GM18520 (cell line): ENCODE measurements around the gene ANTXR1.

Experiments used
- ATAC-seq: cut with Tn5 transposase; IDR thresholded peaks from one replicate; pipeline ENCODE4 v1.9.1; 2021; ENCODE audit not compliant: unreplicated experiment

The ANTXR1 gene

GRCh38 chr2:69067866-69068265 lies 54.9 kb downstream of the ANTXR1 start:
- no peak for ATAC-seq

- no peak for ATAC-seq
These were observed 58.0 kb downstream of the ANTXR1 start for GRCh38 chr2:69070969-69071368.

DNA sequence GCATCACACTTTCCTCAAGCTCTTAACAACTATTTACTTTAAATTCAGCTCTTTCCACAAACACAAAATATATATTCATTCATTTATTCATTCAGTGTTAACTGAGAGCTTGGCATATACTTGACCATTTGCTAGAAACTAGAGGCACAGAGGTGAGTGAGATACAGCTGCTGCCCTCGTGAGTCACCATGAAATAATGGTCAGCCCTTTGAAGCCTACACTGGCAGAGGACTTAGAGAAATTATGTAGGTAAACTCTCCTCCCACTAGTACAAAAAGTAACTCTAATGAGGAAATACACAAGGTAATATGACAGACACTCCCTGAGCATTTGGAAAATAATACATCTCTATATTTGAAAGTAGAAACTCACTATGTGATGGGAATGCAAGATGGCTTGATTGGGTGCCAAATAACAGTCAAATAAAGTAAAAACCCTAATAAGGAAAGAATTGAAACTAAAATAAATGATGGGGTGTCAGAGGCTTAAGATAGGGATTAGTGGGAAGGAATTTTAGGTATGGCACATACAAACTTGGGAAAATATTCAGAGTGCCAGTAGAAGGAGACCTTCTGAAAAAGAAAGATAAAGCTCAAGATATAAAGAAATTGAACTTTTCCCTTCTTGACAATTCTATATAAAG lies 61.1 kb downstream of the ANTXR1 start:
- no peak for ATAC-seq

GRCh38 chr2:69074918-69075317 lies 61.9 kb downstream of the ANTXR1 start:
- ATAC-seq: no peak

DNA sequence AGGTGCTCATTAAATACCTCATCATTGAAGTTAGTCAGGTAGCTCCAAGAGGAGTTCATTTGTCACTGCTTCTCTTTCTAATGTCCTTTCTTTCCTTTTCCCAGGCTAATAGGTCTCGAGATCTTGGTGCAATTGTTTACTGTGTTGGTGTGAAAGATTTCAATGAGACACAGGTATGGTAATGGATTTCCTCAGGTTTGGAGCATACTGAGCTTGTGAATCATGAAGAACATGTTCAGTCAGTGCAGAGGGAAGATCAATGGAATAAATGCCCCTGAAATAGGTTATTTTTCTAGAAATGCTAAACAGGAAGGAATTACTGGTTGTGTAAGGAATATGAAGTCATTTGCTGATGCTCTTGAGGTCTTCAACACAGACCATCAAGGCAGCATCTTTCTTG lies 62.5 kb downstream of the ANTXR1 start:
- ATAC-seq: no peak

- no peak for ATAC-seq
These were observed 63.6 kb downstream of the ANTXR1 start for GRCh38 chr2:69076601-69077000.

- ATAC-seq: no peak
These were observed 64.4 kb downstream of the ANTXR1 start for GRCh38 chr2:69077252-69077950.

GRCh38 chr2:69080071-69080470 lies 67.1 kb downstream of the ANTXR1 start:
- ATAC-seq: no peak

DNA sequence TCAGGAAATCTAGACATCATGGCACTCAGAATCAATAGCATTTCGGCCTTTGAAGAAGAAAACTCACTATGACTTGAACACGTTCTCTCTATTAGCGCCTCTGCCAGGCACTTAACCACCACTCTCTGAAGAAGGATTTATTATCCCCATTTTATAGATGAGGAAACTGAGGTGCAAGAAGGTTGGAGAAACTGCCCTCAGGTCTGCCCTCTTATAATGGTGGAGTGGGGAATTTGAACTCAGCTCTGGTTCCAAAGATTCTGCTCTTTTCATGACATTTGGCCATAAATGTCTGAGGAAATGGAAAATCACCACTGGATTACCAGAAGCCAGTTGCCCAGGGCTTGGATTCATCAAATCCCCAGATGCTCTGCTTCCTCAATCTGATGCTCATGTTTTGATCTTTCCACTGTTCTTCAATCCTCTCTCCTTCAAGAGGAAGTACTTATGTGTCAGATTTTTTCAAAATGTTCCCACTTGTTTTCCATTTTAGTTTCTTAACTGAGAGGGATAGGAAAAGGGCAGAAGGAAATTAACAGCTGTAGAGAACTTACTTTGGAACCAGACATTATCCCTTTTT lies 68.1 kb downstream of the ANTXR1 start:
- ATAC-seq: no peak

DNA sequence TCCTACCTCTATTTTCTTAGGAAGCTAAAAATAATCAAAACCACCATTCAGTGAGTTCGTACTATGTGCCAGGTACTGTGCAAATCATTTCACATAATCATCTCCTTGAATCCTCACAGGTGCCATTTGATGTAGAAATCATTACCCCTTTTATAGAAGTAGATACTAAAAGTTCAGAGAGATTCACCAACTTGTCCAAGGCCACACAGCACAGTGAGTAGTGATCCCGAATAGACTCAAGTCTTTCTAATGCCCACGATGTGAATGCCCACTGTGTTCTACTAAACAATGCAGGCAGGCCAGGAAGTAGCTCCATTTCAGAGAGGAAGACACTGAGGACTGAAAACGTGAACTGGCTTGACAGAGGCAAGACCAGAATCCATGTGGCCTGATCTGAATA lies 68.8 kb downstream of the ANTXR1 start:
- ATAC-seq: no peak

DNA sequence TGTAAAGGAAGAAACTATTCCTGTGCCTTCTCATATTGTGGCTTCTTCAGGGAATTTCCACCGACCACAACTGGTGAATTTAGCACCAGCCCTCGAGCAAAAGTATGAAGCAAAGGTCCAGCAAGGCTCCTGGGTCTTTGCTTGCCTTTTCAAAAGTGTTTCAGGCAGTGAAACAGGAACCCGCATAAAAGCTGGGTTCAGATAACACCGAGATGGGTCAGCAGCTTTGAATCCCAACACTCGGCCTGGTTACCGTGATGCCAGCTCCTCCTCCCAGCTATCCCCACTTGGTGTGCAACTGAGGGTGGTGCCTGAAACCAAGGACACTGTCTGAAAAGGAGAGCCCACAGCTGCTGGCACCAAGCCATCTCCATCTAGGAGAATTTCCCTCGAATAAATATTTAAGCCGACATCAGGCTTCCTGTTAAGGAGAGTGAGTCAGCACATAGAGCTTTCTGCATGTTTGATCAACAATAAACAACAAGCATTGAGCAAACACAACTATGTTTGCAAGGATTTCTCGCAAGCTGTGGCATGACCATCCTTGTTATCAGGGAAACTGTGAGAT lies 69.5 kb downstream of the ANTXR1 start:
- ATAC-seq: no peak

DNA sequence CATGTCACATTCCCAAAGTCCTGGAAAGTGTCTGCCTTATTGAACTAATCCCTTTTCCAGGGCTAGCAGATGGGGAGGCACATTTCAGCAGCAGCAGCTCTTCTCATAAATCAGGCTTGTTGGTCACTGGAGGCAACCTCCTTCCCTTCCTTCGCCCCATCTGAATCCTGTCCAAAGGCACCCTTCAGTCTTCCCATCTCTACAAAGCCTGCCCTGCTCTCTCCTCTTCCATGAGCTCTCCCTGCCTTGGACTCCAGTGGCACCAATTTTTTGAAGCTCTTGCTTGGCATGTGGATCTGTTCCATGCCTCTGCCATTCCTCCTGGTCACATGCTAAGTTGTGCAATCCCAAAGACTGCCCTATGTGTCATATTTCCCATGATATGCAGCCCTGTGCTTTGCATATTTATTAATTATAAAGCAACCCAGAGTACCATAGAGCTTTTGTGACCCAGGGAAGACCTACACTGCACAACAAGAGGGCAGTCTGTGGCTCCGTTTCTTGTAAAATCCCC lies 70.3 kb downstream of the ANTXR1 start:
- no peak for ATAC-seq

- ATAC-seq: no peak
These were observed 71.5 kb downstream of the ANTXR1 start for GRCh38 chr2:69084492-69084891.

DNA sequence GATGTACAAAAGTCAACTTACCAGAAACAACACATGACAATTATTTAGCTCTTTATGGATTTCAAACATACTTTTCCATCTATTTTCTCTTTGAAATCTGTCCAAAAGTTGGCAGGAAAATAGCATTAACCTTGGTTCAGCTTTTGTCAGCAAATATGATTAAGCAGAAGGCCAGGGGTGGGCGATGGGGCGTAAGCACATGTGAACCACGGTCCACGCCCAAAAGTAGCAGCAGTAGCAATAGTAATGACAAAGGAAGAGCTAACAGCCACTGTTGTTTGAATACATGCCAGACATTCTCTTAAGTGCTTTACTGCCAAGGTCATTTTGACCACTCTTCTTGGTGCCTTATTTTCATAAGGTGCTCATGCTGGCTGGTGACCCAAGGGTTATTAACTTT lies 73.5 kb downstream of the ANTXR1 start:
- no peak for ATAC-seq

- ATAC-seq: no peak
These were observed 74.4 kb downstream of the ANTXR1 start for GRCh38 chr2:69087211-69087911.

GRCh38 chr2:69087912-69088240 lies 74.9 kb downstream of the ANTXR1 start:
- ATAC-seq: no peak

GRCh38 chr2:69088466-69088865 lies 75.5 kb downstream of the ANTXR1 start:
- no peak for ATAC-seq

- ATAC-seq: no peak
These were observed 76.3 kb downstream of the ANTXR1 start for GRCh38 chr2:69089266-69089665.

GRCh38 chr2:69089998-69090397 lies 77.0 kb downstream of the ANTXR1 start:
- ATAC-seq: no peak

DNA sequence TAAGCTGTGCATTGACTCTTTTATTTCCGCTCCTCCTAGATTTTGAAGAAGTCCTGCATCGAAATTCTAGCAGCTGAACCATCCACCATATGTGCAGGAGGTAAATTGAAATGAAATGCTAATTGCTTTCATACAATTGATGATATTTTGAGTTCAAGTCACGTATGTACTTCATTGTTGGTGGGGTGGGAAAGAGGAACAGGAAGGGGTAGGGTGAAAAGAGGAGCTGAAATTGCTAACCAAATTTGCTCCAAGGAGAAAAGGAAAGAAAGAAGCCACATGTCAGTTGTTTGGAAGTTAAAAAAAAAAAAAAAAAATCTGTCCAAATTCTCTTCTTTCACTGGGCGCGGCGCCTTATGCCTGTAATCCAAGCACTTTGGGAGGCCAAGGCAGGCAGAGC lies 77.8 kb downstream of the ANTXR1 start:
- ATAC-seq: no peak

DNA sequence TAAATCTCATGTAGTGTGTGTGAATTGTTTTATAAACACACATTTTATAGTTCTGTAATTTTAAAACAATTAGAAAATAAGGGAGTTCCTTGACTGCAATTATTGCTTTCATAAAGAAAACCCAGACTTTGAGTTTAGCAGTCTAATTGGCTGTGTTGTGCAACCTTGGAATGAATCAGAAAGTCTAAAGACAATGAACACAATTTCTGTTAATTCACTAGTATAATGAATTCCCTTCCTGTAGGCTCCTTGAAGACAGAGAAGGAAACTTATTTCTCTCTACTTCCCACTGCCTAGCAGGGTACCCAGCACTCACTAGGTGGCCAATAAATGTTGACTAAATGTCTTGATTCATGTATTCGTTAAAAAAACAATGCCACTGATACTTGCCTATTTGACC lies 79.9 kb downstream of the ANTXR1 start:
- no peak for ATAC-seq

DNA sequence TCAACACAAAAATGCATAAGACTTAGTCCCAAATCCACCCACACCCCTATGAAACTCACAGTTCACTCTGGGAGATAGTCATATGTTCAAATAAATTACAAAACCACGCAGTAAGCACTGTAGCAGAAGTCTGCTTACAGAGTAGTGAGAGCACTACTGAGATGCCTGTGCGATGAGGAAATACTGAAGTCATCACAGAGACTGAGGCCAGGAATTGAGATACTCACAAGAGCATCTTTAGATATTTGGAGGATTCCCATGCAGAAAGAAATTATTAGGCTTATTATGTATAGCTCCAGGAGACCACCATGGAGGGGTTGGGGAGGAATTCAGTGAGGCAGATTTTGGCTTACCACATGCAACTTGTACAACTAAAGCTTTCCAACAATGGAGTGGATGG lies 82.3 kb downstream of the ANTXR1 start:
- ATAC-seq: no peak
